Esophagus mucosa (tissue), 1 donor: ENCODE data around the gene PTPRD. TPM values are rescaled to one million over a fixed set of nuclear protein-coding genes. Genes with fewer than 3 reads are reported as not detected.

Source experiments
- ATAC-seq: fragments of 200-7000 bp; cut with Tn5 transposase; one replicate; pipeline ENCODE4 v1.9.1; 2020
- total RNA-seq: library from RNA; stranded (reverse); gene quantifications from one replicate; pipeline ENCODE4 v1.2.4, GENCODE V29; 2023
- donor health status: DM: yes; HTN: yes; CAD: no.

PTPRD gene
- total RNA-seq, 1 donor from 2014 or later = 8.7 TPM

- ATAC-seq = no peak
Measured at GRCh38 chr9:9855177-9856078, 757.4 kb downstream of the PTPRD start.

GRCh38 chr9:9847750-9848149 lies 765.1 kb downstream of the PTPRD start:
- ATAC-seq = no peak

- no peak for ATAC-seq
Measured at GRCh38 chr9:9846557-9846956, 766.2 kb downstream of the PTPRD start.

- no peak for ATAC-seq
Measured at GRCh38 chr9:9820436-9820835, 792.4 kb downstream of the PTPRD start.

- no peak for ATAC-seq
Measured at GRCh38 chr9:9819886-9820285, 792.9 kb downstream of the PTPRD start.

- no peak for ATAC-seq
Measured at GRCh38 chr9:9817176-9817575, 795.6 kb downstream of the PTPRD start.

DNA sequence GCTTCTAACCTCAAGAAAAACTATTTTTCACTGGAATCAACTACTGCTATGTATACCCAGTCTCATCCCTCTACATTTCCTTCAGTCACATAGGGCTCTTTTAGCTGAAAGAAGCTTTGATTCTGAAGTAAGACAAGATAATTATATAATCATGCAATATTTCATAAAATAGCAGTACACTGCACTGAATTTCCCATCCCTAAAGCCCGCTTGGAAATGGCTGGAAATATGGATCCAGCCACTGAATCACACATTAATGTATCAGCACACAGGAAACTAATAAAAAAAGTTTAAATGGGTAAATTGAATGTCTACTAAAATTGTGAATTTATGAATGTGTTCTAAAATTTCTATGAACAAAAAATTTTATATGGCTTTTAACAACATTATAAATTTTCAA lies 808.7 kb downstream of the PTPRD start:
- ATAC-seq = no peak

- no peak for ATAC-seq
Measured at GRCh38 chr9:9799287-9799686, 813.5 kb downstream of the PTPRD start.

DNA sequence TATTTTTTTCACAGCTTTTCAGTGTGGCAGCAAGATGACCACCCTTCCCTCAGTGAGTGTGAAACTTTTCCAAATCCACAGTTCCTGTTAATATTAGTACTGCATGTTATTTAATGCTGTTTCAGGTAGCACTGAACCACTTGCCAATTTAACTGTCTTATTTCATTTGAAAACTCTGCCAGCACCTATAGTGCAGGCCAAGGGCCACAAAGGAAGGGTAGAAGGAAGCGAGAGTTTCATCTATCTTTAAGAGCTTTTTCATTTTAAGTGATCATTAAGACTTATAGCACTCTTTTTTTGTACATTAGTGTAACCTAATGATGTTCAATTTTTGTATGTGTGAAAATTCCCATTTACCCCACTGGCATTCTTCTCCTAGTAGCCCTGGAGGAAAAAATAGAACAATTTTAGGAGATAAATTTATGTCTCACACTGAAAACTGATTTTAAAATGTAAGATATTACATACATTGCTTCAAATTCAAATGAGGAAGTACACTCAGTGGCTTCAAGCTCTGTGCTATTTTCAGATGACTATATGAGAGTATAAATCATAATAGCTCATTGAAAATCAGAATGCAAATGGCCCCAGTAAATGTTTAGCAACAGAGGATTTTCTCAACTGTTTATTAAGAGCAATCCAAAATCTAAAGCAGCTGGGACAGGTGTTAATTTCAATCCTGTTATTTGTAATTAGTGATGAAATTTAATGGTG lies 820.5 kb downstream of the PTPRD start:
- no peak for ATAC-seq

DNA sequence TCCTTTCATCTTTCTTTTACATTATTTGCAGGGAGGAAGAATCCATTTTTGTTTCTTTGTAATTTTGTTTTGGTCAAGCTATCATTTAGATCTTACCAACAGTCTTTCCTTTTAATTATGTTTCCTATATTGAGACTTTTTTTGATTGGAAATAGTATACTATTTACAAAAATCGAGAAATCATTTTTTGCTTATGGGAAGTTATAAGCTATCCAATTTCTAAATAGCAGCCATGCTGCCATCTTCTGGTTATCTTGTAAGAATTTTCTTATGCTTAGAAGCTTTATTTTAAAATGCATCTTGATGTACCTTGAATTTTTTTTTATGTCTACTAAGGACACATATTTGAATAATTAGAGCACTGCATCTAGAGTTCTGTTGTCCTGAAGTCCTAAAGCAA lies 821.2 kb downstream of the PTPRD start:
- ATAC-seq = no peak

DNA sequence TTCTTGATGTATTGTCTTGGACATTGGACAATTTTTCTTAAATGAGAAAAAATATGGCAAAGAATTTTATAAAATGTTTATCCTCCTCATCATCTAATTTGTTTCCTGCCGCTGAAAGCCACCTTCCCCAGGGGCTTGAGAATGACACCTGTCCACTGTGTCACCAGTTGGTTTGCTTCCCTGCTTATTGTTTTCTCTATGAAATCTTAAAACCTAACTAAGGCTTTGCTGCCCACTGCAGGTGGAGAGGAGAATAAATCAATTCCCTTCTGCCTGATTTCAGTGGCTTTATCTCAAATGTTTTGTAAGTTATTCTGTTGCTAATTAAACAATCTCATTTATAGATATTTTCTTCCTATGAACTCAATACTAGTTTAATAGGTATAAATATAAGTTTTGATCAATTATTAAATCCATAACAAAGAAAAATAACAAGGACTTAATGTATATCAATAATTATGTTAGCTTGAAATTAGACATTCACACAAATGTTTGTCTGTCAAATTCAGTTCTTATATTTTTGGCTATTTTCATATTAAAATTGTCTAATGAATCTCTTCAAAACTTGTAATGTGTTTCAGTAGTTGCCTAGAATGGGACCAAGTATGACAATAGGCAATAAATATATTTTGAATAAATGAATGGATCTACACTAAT lies 822.5 kb downstream of the PTPRD start:
- ATAC-seq = no peak

- no peak for ATAC-seq
Measured at GRCh38 chr9:9783711-9784110, 829.1 kb downstream of the PTPRD start.

DNA sequence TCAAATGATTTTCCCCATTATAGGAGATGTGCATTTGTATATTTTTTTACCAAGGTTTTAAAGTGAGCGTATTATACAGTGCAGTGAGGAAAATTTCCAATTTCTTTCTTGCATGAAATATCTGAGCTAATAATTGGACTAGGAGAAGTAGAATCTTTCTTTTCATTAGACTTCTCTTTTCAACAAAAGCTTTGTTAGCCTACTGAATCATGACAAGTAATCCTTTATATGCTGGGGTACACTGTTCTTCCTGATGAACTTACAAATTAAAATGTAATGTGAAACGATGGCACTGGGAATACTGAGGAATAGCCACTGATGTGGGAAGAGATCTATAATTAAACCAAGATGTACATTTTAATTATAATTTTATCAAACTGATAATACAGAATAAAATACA lies 829.6 kb downstream of the PTPRD start:
- no peak for ATAC-seq

DNA sequence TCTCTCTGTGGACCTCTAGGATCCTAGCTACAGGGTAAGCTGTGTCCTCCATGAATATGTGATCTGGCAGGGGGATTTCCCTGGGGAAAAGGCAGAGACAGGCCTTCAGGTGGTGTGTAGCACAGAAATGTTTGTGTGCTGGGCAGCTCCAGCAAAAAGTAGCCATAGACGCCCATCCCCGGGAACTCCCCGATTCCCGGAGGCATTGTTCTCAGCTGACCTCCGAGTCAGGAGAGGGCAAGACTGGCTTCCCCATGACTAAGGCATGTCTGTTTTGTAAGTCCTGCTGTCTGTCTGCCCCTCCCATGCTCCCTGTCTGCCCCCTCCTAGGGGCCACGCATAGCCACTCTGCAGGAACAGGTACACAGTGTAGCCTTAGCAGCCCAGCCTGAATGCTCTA lies 834.5 kb downstream of the PTPRD start:
- ATAC-seq = no peak

GRCh38 chr9:9774471-9774870 lies 838.3 kb downstream of the PTPRD start:
- no peak for ATAC-seq

GRCh38 chr9:9771314-9771713 lies 841.5 kb downstream of the PTPRD start:
- ATAC-seq = no peak

GRCh38 chr9:9764821-9765220 lies 848.0 kb downstream of the PTPRD start:
- ATAC-seq = no peak

GRCh38 chr9:9754186-9754585 lies 858.6 kb downstream of the PTPRD start:
- ATAC-seq = no peak

DNA sequence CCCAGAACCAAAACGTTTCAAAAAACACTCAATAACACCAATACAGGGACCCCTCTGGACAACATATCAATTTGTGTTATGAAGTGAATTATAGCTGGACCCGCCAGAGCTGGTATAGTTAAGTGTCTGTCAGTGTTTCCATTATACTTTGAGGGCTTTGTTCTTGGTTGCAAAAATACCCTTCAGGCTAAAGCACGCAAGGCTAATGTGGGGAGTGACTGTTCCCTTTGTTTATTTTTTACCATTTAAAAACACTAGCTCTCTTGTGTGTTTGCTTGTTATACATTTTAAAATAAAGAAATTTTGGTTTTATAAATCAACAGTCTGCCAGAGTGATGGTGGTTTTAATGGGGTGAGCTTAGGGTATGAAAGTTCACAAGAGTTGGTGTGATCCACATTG lies 859.5 kb downstream of the PTPRD start:
- no peak for ATAC-seq

DNA sequence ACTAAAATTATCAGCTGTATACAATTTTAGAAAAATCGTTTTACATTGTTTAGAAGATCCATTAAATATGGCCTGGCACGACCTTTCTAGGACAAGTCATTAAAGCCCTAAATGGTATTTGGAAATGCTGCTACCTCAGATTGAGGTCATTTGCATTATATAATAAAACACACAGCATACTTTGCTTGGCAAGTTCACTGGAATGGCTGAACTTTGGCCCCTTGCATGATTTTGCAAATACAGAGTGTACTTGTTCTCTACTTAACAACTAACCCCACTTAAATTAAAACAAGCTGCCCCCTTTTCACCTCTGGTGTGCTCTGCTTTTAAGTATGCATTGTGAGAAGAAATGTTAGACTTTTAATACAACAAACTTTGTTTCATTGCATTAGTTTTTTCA lies 860.1 kb downstream of the PTPRD start:
- ATAC-seq = no peak

DNA sequence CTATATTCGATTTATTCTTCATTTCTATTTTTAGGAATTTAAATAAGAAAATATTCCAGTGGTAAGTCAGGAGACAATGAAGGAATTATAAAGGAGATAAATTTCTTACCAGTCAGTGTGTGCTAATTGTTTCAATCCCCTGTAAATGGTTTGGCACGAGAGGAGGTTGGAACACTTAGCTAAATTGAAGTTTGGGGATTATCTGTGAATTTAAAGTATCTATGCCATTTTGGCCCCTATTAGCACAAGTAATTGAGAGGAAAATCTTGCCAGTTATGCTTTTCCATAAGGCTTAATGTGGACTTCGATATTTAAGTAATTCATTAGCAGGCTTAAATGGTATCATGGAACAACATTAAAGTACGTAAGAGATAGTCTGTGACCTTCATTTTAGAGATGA lies 860.8 kb downstream of the PTPRD start:
- no peak for ATAC-seq

GRCh38 chr9:9750719-9751118 lies 862.1 kb downstream of the PTPRD start:
- ATAC-seq = no peak

- no peak for ATAC-seq
Measured at GRCh38 chr9:9749591-9749990, 863.2 kb downstream of the PTPRD start.

DNA sequence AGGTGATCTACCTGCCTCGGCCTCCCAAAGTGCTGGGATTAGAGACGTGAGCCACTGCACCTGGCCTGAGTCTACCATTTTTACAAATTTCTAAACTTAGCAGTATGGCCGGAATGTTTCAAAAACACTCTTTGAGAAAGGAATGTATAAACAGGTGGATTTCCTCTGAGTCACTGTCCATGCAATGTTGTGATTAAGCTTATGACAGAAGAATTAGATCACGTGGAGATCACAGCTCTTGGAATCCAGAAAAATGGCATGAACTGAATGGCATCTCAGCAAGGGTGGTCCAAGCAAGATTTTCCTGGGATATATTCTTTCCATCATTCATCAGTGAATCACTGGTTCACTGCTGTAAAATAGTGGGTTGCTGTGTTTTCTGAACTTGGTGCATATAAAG lies 865.0 kb downstream of the PTPRD start:
- ATAC-seq = no peak
